ENCODE measurements around the gene SMG5. TPM values are rescaled to one million over a fixed set of nuclear protein-coding genes. Genes with fewer than 3 reads are reported as not detected.
A peak's percentile ranks its signal among the peaks of the same experiment; 100 is the strongest.

Gene SMG5
- polyA plus RNA-seq, 1 of the 3 experiments (the other 2 are of a cell fraction) = 21.3 TPM

DNA sequence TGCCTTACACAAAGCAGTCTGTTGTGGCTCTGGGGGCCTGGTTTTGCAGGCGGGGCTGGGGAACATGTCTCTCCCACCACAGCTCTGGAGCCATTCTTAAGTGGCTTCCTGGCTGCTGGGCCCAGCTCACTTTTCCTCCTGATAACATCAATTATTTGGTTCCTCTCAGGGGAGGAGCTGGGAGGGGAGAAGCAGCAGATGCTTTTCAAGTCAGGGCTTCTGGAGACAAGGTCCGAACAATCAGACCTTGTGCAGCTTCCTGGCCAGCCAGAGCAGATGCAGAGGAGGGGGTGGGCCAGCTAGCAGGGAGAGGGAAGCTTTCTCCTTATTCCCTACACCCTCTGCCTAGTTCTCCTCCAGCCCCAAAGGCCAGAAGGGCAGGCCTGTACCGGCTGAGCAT lies 31.1 kb downstream of the SMG5 start (continued):
- TF ChIP-seq NRF1 (IDR thresholded peaks at IDR 0.05; ENCODE audit: low read depth, low read length) (no peak), GABPA (IDR thresholded peaks at IDR 0.05; ENCODE audit: low read depth) (no peak), CHD2 (IDR thresholded peaks at IDR 0.05; ENCODE audit: low read length, partially characterized antibody) (peak; percentile 77), FOXM1 (IDR thresholded peaks at IDR 0.05; ENCODE audit: low read depth) (no peak), RCOR1 (IDR thresholded peaks at IDR 0.05; ENCODE audit: low read length) (peak; percentile 76), SIN3A (IDR thresholded peaks at IDR 0.05; ENCODE audit: borderline replicate concordance, low read depth, low read length) (no peak), MXI1 (IDR thresholded peaks at IDR 0.05; ENCODE audit: low read depth, low read length) (peak; percentile 73; the same call in 1 of the 2 replicates), NFIC (IDR thresholded peaks at IDR 0.05; ENCODE audit: borderline replicate concordance) (no peak)
- TF ChIP-seq, protein P1, sequence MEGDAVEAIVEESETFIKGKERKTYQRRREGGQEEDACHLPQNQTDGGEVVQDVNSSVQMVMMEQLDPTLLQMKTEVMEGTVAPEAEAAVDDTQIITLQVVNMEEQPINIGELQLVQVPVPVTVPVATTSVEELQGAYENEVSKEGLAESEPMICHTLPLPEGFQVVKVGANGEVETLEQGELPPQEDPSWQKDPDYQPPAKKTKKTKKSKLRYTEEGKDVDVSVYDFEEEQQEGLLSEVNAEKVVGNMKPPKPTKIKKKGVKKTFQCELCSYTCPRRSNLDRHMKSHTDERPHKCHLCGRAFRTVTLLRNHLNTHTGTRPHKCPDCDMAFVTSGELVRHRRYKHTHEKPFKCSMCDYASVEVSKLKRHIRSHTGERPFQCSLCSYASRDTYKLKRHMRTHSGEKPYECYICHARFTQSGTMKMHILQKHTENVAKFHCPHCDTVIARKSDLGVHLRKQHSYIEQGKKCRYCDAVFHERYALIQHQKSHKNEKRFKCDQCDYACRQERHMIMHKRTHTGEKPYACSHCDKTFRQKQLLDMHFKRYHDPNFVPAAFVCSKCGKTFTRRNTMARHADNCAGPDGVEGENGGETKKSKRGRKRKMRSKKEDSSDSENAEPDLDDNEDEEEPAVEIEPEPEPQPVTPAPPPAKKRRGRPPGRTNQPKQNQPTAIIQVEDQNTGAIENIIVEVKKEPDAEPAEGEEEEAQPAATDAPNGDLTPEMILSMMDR (IDR thresholded peaks at IDR 0.05) = no peak

- Histone ChIP-seq H4K20me1 (ENCODE audit: insufficient read depth) (no peaks in the 10 kb centered on the region), H3K9me2 (no peaks in the 10 kb centered on the region), H3K79me2 (ENCODE audit: insufficient read depth) (no peaks in the 10 kb centered on the region), H3K9me3 (no peaks in the 10 kb centered on the region), H3F3A (replicated peaks; ENCODE audit: insufficient read depth) (peaks cover 13% of the 10 kb centered on the region), H3K4me3 (ENCODE audit: low read depth in 2 of 2, low read length in 1 of 2) (no peak overlapping the region), H3K27me3 (ENCODE audit: insufficient read depth) (no peaks in the 10 kb centered on the region), H3K9ac (no peak overlapping the region), H3K27ac (ENCODE audit: low read depth in 2 of 2, low read length in 1 of 2) (peak overlapping the region in 1 of 2 experiments; percentile 99; a peak in 1 of 4 replicates), H3K36me3 (replicated peaks in 1 of 2; ENCODE audit: control insufficient read depth in 1 of 2, insufficient read depth in 2 of 2, low read length in 1 of 2) (peaks cover 14 to 62% of the 10 kb centered on the region in 2 experiments), H3K4me1 (ENCODE audit: control insufficient read depth in 1 of 2, insufficient read depth in 2 of 2, low read depth in 1 of 2, low read length in 1 of 2) (peaks cover 13 to 67% of the 10 kb centered on the region in 2 experiments; a peak in 3 of 4 replicates), H3K4me2 (no peak overlapping the region), H2AFZ (ENCODE audit: low read depth) (no peak overlapping the region)
- POLR2A ChIA-PET = no interaction called here
- 88% methylated on average over 4 of the region's 5 CpGs for WGBS (ENCODE audit: low lambda C conversion rate)
- DNase-seq = no peak
- CTCF ChIA-PET = interaction anchor here (0.8 to 3.8 kb wide), 4 partner anchors 10 to 120 kb away, joined by 3 to 14 read pairs (median 8); no protein-coding TSS in a partner anchor
- TF ChIP-seq POLR2AphosphoS5 (IDR thresholded peaks at IDR 0.05; ENCODE audit: low read depth, low read length) = no peak
- TF ChIP-seq SMC3 (IDR thresholded peaks at IDR 0.05; ENCODE audit: low read depth, low read length) = no peak
- TF ChIP-seq TCF12 (IDR thresholded peaks at IDR 0.05) = no peak
- TF ChIP-seq ELF1 (IDR thresholded peaks at IDR 0.05) = no peak
- TF ChIP-seq RAD21 (IDR thresholded peaks at IDR 0.05; ENCODE audit: low read length) = no peak
- TF ChIP-seq USF2 (IDR thresholded peaks at IDR 0.05; ENCODE audit: borderline replicate concordance, low read depth, low read length) = no peak
- no peak for TF ChIP-seq NRF1 (IDR thresholded peaks at IDR 0.05; ENCODE audit: low read depth, low read length)
- TF ChIP-seq RCOR1 (IDR thresholded peaks at IDR 0.05; ENCODE audit: low read length) = no peak
- TF ChIP-seq, protein P1 (IDR thresholded peaks at IDR 0.05) = no peak
- TF ChIP-seq RXRA (IDR thresholded peaks at IDR 0.05; ENCODE audit: borderline replicate concordance, low read depth) = no peak
- TF ChIP-seq YY1 (IDR thresholded peaks at IDR 0.05; ENCODE audit: low read depth) = no peak
These were observed 33.0 kb downstream of the SMG5 start for GRCh38 chr1:156249593-156249992.

All from SK-N-SH (cell line).